ENCODE data around the gene KLB.
"Not testable (repeated sequence)": the region's sequence is repeated elsewhere in the genome, so short reads cannot be mapped to it uniquely, and the experiment has no call there.

Gene KLB

GRCh38 chr4:39390603-39391002 is 16.1 kb upstream of the KLB start:
- Histone ChIP-seq H3K9me3 (ENCODE audit: insufficient read depth, low read length) (no peaks in the 10 kb centered on the region), H3K4me3 (ENCODE audit: insufficient read length, low read depth) (no peak overlapping the region), H3K9ac (ENCODE audit: insufficient read length, low read depth) (no peak overlapping the region), H3K36me3 (ENCODE audit: insufficient read depth, insufficient read length, low read length) (no peaks in the 10 kb centered on the region), H3K27me3 (ENCODE audit: insufficient read depth, insufficient read length) (no peaks in the 10 kb centered on the region), H3K4me1 (ENCODE audit: insufficient read depth, insufficient read length) (no peaks in the 10 kb centered on the region)
- TF ChIP-seq SUZ12 (IDR thresholded peaks at IDR 0.05; ENCODE audit: extremely low read depth, insufficient read depth, insufficient read length): no peak
- TF ChIP-seq ZNF274 (IDR thresholded peaks at IDR 0.05; ENCODE audit: low read depth, low read length): no peak
- TF ChIP-seq YY1 (IDR thresholded peaks at IDR 0.05; ENCODE audit: insufficient read depth, insufficient read length): no peak
- no peak for DNase-seq (ENCODE audit: low read depth, low spot score)

DNA sequence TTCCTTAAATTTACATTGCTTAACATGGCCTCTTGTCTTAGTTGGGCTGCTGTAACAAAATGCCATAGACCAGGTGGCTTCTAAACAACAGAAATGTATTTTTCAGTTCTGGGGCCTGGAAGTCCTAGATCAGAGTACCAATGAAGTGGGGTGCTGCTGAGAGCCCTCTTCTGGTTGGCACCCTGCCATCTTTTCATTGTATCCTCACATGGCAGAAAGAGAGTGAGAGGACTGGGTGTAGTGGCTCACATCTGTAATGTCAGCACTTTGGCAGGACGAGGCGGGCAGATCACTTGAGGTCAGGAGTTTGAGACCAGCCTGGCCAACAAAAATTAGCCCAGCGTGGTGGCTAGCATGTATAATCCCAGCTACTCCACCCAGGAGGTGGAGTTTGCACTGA is 12.0 kb upstream of the KLB start:
- H3K27me3 ChIP-seq (ENCODE audit: insufficient read depth, insufficient read length): no peaks in the 10 kb centered on the region
- no peaks in the 10 kb centered on the region for H3K9me3 ChIP-seq (ENCODE audit: insufficient read depth, low read length)
- TF ChIP-seq ZNF274 (IDR thresholded peaks at IDR 0.05; ENCODE audit: low read depth, low read length) (no peak), YY1 (IDR thresholded peaks at IDR 0.05; ENCODE audit: insufficient read depth, insufficient read length) (no peak), SUZ12 (IDR thresholded peaks at IDR 0.05; ENCODE audit: extremely low read depth, insufficient read depth, insufficient read length) (no peak)
- H3K9ac ChIP-seq (ENCODE audit: insufficient read length, low read depth): no peak overlapping the region
- no peaks in the 10 kb centered on the region for H3K4me1 ChIP-seq (ENCODE audit: insufficient read depth, insufficient read length)
- DNase-seq (ENCODE audit: low read depth, low spot score): no peak
- no peak overlapping the region for H3K4me3 ChIP-seq (ENCODE audit: insufficient read length, low read depth)
- no peaks in the 10 kb centered on the region for H3K36me3 ChIP-seq (ENCODE audit: insufficient read depth, insufficient read length, low read length)

- H3K4me1 ChIP-seq (ENCODE audit: insufficient read depth, insufficient read length); H3K9me3 ChIP-seq (ENCODE audit: insufficient read depth, low read length); H3K4me3 ChIP-seq (ENCODE audit: insufficient read length, low read depth); H3K9ac ChIP-seq (ENCODE audit: insufficient read length, low read depth); H3K27me3 ChIP-seq (ENCODE audit: insufficient read depth, insufficient read length); DNase-seq (ENCODE audit: low read depth, low spot score); H3K36me3 ChIP-seq (ENCODE audit: insufficient read depth, insufficient read length, low read length): not testable (repeated sequence)
Measured at GRCh38 chr4:39401640-39402039, 5.1 kb upstream of the KLB start.

GRCh38 chr4:39407584-39407885 is 805 bp downstream of the KLB start:
- H3K36me3 ChIP-seq (ENCODE audit: insufficient read depth, insufficient read length, low read length): no peaks in the 10 kb centered on the region
- H3K9ac ChIP-seq (ENCODE audit: insufficient read length, low read depth): no peak overlapping the region
- H3K4me3 ChIP-seq (ENCODE audit: insufficient read length, low read depth): no peak overlapping the region
- no peaks in the 10 kb centered on the region for H3K27me3 ChIP-seq (ENCODE audit: insufficient read depth, insufficient read length)
- DNase-seq (ENCODE audit: low read depth, low spot score): no peak
- no peaks in the 10 kb centered on the region for H3K9me3 ChIP-seq (ENCODE audit: insufficient read depth, low read length)
- no peaks in the 10 kb centered on the region for H3K4me1 ChIP-seq (ENCODE audit: insufficient read depth, insufficient read length)
- TF ChIP-seq ZNF274 (IDR thresholded peaks at IDR 0.05; ENCODE audit: low read depth, low read length): no peak
- TF ChIP-seq SUZ12 (IDR thresholded peaks at IDR 0.05; ENCODE audit: extremely low read depth, insufficient read depth, insufficient read length): no peak
- TF ChIP-seq YY1 (IDR thresholded peaks at IDR 0.05; ENCODE audit: insufficient read depth, insufficient read length): no peak

DNA sequence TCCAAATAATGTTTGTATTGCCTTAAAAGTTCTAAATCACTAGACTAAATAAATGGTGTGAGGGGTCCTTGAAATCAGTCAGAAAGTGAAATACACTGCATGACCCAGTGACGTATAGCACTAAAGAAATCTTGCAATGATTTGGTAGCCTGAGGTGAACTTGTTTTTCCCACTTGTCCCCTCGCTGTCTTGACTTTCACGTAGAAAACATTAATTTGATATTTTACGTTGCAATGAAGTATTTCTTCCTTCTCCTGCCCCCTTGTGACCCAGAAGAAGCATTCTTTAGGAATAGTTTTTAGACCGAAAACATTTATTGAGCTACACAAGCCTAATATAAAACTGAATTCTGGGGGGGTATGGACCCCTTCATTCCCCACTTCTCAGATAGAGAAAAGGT is 3.7 kb downstream of the KLB start:
- no peak for DNase-seq (ENCODE audit: low read depth, low spot score)
- no peaks in the 10 kb centered on the region for H3K36me3 ChIP-seq (ENCODE audit: insufficient read depth, insufficient read length, low read length)
- H3K27me3 ChIP-seq (ENCODE audit: insufficient read depth, insufficient read length): no peaks in the 10 kb centered on the region
- H3K4me3 ChIP-seq (ENCODE audit: insufficient read length, low read depth): no peak overlapping the region
- TF ChIP-seq YY1 (IDR thresholded peaks at IDR 0.05; ENCODE audit: insufficient read depth, insufficient read length): no peak
- TF ChIP-seq ZNF274 (IDR thresholded peaks at IDR 0.05; ENCODE audit: low read depth, low read length): no peak
- TF ChIP-seq SUZ12 (IDR thresholded peaks at IDR 0.05; ENCODE audit: extremely low read depth, insufficient read depth, insufficient read length): no peak
- no peak overlapping the region for H3K9ac ChIP-seq (ENCODE audit: insufficient read length, low read depth)
- H3K9me3 ChIP-seq (ENCODE audit: insufficient read depth, low read length): no peaks in the 10 kb centered on the region
- no peaks in the 10 kb centered on the region for H3K4me1 ChIP-seq (ENCODE audit: insufficient read depth, insufficient read length)

GRCh38 chr4:39411561-39411960 is 4.8 kb downstream of the KLB start:
- H3K36me3 ChIP-seq (ENCODE audit: insufficient read depth, insufficient read length, low read length); H3K9me3 ChIP-seq (ENCODE audit: insufficient read depth, low read length); H3K4me1 ChIP-seq (ENCODE audit: insufficient read depth, insufficient read length); H3K27me3 ChIP-seq (ENCODE audit: insufficient read depth, insufficient read length); H3K4me3 ChIP-seq (ENCODE audit: insufficient read length, low read depth); H3K9ac ChIP-seq (ENCODE audit: insufficient read length, low read depth); DNase-seq (ENCODE audit: low read depth, low spot score): not testable (repeated sequence)

GRCh38 chr4:39415678-39416283 is 9.1 kb downstream of the KLB start:
- no peak for DNase-seq (ENCODE audit: low read depth, low spot score)
- no peaks in the 10 kb centered on the region for H3K27me3 ChIP-seq (ENCODE audit: insufficient read depth, insufficient read length)
- no peaks in the 10 kb centered on the region for H3K9me3 ChIP-seq (ENCODE audit: insufficient read depth, low read length)
- H3K36me3 ChIP-seq (ENCODE audit: insufficient read depth, insufficient read length, low read length): no peaks in the 10 kb centered on the region
- TF ChIP-seq SUZ12 (IDR thresholded peaks at IDR 0.05; ENCODE audit: extremely low read depth, insufficient read depth, insufficient read length): no peak
- TF ChIP-seq ZNF274 (IDR thresholded peaks at IDR 0.05; ENCODE audit: low read depth, low read length): no peak
- TF ChIP-seq YY1 (IDR thresholded peaks at IDR 0.05; ENCODE audit: insufficient read depth, insufficient read length): no peak
- no peaks in the 10 kb centered on the region for H3K4me1 ChIP-seq (ENCODE audit: insufficient read depth, insufficient read length)
- H3K4me3 ChIP-seq (ENCODE audit: insufficient read length, low read depth): no peak overlapping the region
- H3K9ac ChIP-seq (ENCODE audit: insufficient read length, low read depth): no peak overlapping the region

DNA sequence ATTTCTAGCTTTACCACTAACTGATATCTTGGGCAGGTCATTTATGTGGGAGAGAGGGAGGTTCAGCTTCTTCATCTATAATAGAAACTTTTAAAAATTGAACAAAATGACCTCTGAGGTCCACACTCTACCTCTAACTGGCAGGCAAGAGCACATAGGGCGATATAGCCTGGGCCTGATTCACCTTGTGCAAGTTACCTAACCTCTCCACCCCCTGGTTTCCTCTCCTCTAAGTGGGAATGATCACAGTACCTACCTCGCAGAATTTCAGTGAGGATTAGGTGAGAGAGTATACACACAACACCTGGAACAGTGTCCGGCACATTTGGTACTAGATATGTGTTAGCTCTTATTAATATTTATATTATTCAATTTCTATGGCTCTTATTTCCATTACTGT is 15.5 kb downstream of the KLB start:
- H3K4me3 ChIP-seq (ENCODE audit: insufficient read length, low read depth): no peak overlapping the region
- DNase-seq (ENCODE audit: low read depth, low spot score): no peak

GRCh38 chr4:39425297-39425696 is 18.6 kb downstream of the KLB start:
- H3K9ac ChIP-seq (ENCODE audit: insufficient read length, low read depth); H3K27me3 ChIP-seq (ENCODE audit: insufficient read depth, insufficient read length); H3K9me3 ChIP-seq (ENCODE audit: insufficient read depth, low read length); H3K4me3 ChIP-seq (ENCODE audit: insufficient read length, low read depth); H3K4me1 ChIP-seq (ENCODE audit: insufficient read depth, insufficient read length); H3K36me3 ChIP-seq (ENCODE audit: insufficient read depth, insufficient read length, low read length); DNase-seq (ENCODE audit: low read depth, low spot score): not testable (repeated sequence)

More for the DNA sequence above, 15.5 kb downstream of the KLB start:
- Histone ChIP-seq H3K4me1 (ENCODE audit: insufficient read depth, insufficient read length) (no peaks in the 10 kb centered on the region), H3K36me3 (ENCODE audit: insufficient read depth, insufficient read length, low read length) (no peaks in the 10 kb centered on the region), H3K9me3 (ENCODE audit: insufficient read depth, low read length) (no peaks in the 10 kb centered on the region), H3K9ac (ENCODE audit: insufficient read length, low read depth) (no peak overlapping the region), H3K27me3 (ENCODE audit: insufficient read depth, insufficient read length) (no peaks in the 10 kb centered on the region)
- TF ChIP-seq SUZ12 (IDR thresholded peaks at IDR 0.05; ENCODE audit: extremely low read depth, insufficient read depth, insufficient read length) (no peak), YY1 (IDR thresholded peaks at IDR 0.05; ENCODE audit: insufficient read depth, insufficient read length) (no peak), ZNF274 (IDR thresholded peaks at IDR 0.05; ENCODE audit: low read depth, low read length) (no peak)
